Ishikawa (cell line): ENCODE results near the gene LRRC42.

Source experiments
- CEBPB ChIP-seq: IDR thresholded peaks from 2 replicates; pipeline ENCODE4 v1.6.1; 2012
- CREB1 ChIP-seq: IDR thresholded peaks from 2 replicates; pipeline ENCODE4 v1.6.1; 2012; ENCODE audit warnings: low read depth
- EGR1 ChIP-seq: IDR thresholded peaks from 2 replicates; pipeline ENCODE4 v1.6.1; 2012
- EP300 ChIP-seq: IDR thresholded peaks from 2 replicates; pipeline ENCODE4 v1.6.1; 2012; ENCODE audit warnings: borderline replicate concordance
- FOXM1 ChIP-seq: IDR thresholded peaks from 2 replicates; pipeline ENCODE4 v1.6.1; 2012; ENCODE audit warnings: low read depth, borderline replicate concordance
- NFIC ChIP-seq: IDR thresholded peaks from 2 replicates; pipeline ENCODE4 v1.6.1; 2012
- RAD21 ChIP-seq: IDR thresholded peaks from 2 replicates; pipeline ENCODE4 v1.6.1; 2012; ENCODE audit warnings: low read depth
- TAF1 ChIP-seq: IDR thresholded peaks from 2 replicates; pipeline ENCODE4 v1.6.1; 2012; ENCODE audit warnings: low read depth, mild to moderate bottlenecking
- TCF12 ChIP-seq: IDR thresholded peaks from 2 replicates; pipeline ENCODE4 v1.6.1; 2012; ENCODE audit warnings: low read depth
- TEAD4 ChIP-seq: IDR thresholded peaks from 2 replicates; pipeline ENCODE4 v1.6.1; 2012
- YY1 ChIP-seq: IDR thresholded peaks from 2 replicates; pipeline ENCODE4 v1.6.1; 2012; ENCODE audit warnings: low read depth
- ZBTB7A ChIP-seq: IDR thresholded peaks from 2 replicates; pipeline ENCODE4 v1.6.1; 2012; ENCODE audit warnings: low read depth
- TF ChIP-seq, protein P1 (sequence below): IDR thresholded peaks from 2 replicates; pipeline ENCODE4 v1.6.1; 2012; ENCODE audit warnings: low read depth, mild to moderate bottlenecking
- TF ChIP-seq, protein P2 (sequence below): IDR thresholded peaks from 2 replicates; pipeline ENCODE4 v1.6.1; 2012
- TF ChIP-seq, protein P3 (sequence below): IDR thresholded peaks from 2 replicates; pipeline ENCODE4 v1.6.1; 2012

LRRC42 gene

GRCh38 chr1:53938136-53938830 lies 7.9 kb upstream of the LRRC42 start:
- TF ChIP-seq, protein P1, sequence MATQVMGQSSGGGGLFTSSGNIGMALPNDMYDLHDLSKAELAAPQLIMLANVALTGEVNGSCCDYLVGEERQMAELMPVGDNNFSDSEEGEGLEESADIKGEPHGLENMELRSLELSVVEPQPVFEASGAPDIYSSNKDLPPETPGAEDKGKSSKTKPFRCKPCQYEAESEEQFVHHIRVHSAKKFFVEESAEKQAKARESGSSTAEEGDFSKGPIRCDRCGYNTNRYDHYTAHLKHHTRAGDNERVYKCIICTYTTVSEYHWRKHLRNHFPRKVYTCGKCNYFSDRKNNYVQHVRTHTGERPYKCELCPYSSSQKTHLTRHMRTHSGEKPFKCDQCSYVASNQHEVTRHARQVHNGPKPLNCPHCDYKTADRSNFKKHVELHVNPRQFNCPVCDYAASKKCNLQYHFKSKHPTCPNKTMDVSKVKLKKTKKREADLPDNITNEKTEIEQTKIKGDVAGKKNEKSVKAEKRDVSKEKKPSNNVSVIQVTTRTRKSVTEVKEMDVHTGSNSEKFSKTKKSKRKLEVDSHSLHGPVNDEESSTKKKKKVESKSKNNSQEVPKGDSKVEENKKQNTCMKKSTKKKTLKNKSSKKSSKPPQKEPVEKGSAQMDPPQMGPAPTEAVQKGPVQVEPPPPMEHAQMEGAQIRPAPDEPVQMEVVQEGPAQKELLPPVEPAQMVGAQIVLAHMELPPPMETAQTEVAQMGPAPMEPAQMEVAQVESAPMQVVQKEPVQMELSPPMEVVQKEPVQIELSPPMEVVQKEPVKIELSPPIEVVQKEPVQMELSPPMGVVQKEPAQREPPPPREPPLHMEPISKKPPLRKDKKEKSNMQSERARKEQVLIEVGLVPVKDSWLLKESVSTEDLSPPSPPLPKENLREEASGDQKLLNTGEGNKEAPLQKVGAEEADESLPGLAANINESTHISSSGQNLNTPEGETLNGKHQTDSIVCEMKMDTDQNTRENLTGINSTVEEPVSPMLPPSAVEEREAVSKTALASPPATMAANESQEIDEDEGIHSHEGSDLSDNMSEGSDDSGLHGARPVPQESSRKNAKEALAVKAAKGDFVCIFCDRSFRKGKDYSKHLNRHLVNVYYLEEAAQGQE, result no peak
- TF ChIP-seq, protein P2, sequence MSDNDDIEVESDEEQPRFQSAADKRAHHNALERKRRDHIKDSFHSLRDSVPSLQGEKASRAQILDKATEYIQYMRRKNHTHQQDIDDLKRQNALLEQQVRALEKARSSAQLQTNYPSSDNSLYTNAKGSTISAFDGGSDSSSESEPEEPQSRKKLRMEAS, result no peak
- TF ChIP-seq TAF1 (no peak), RAD21 (no peak), ZBTB7A (no peak)

- TF ChIP-seq, protein P1, result no peak
- TF ChIP-seq, protein P3, sequence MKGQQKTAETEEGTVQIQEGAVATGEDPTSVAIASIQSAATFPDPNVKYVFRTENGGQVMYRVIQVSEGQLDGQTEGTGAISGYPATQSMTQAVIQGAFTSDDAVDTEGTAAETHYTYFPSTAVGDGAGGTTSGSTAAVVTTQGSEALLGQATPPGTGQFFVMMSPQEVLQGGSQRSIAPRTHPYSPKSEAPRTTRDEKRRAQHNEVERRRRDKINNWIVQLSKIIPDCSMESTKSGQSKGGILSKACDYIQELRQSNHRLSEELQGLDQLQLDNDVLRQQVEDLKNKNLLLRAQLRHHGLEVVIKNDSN, result 0 out of 2 replicates have a peak, but pooled peaks have one; percentile 13
- TF ChIP-seq TEAD4, result 0 out of 2 replicates have a peak, but pooled peaks have one; percentile 14
- no peak for TF ChIP-seq CREB1
These were observed 3.8 kb upstream of the LRRC42 start for GRCh38 chr1:53942127-53942957.

DNA sequence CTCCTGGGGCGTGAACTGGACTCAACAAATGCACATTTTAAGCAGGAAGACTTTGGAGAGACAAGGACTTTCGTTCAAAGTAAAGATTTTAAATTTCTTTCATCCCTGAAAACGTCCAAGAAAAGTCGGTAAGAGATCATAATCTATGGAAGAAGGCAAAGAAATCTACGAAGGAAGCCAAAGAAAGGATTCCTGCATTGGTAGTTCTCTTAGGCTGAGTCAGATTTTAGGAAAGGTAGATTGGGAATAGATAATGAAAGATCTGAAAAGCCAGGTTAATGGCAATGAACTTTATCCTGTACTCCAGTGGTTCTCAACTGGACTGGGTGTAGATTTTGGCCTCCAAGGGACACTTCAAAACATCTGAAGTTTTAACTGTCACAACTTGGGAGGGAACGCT lies 3.1 kb upstream of the LRRC42 start:
- TF ChIP-seq TCF12 (no peak), EP300 (no peak), YY1 (no peak), CEBPB (no peak), TEAD4 (no peak), ZBTB7A (no peak), RAD21 (no peak), TAF1 (no peak), CREB1 (no peak), EGR1 (no peak), NFIC (no peak), FOXM1 (no peak)
- TF ChIP-seq, protein P2, result no peak
- TF ChIP-seq, protein P1, result no peak
- TF ChIP-seq, protein P3, result no peak

DNA sequence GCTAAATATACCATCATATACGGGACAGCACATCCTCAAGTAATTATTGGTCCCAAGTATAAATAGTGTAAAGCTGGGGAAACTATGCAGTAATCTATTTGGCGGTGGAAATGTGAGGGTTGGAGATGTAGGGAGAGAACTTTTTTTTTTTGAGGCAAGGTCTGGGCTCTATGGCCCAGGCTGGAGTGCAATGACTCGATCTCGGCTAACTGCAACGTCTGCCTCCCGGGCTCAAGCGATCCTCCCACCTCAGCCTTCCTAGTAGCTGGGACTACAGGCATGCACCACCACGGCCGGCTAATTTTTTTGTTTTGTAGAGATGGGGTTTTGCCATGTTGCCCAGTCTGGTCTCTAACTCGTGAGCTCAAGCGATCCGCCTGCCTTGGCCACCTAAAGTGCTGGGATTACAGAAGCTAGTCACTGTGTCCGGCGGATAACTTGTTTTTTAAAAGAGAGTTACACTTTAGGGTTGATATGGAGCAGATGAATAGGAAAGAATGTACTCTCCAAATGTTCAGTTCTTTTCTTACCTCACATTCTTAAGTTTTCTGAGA lies 2.6 kb upstream of the LRRC42 start:
- TF ChIP-seq, protein P3, result no peak
